GM06990 (cell line): ENCODE results near the gene AATF.

Experiments used
- DNase-seq: peaks from one replicate; pipeline ENCODE4 v3.0.0-alpha.2; 2011; ENCODE audit not compliant: insufficient read length; ENCODE audit errors: extremely low read depth
- H3K27me3 ChIP-seq: replicated peaks from 2 replicates; pipeline ENCODE4 v1.6.0; 2011; ENCODE audit warnings: low read length; ENCODE audit not compliant: control insufficient read depth, insufficient read depth
- H3K36me3 ChIP-seq: 2 replicates; pipeline ENCODE4 v1.5.1; 2011; ENCODE audit warnings: low read length; ENCODE audit not compliant: control insufficient read depth, insufficient read depth
- H3K4me3 ChIP-seq: replicated peaks from 2 replicates; pipeline ENCODE4 v1.5.1; 2011; ENCODE audit warnings: low read depth, mild to moderate bottlenecking, control low read depth, low read length
- TF ChIP-seq, protein P1 (sequence below): IDR thresholded peaks from 2 replicates; pipeline ENCODE4 v1.5.1; 2011; ENCODE audit warnings: low read length, control low read depth, mild to moderate bottlenecking, inconsistent platforms; ENCODE audit not compliant: insufficient read depth, poor library complexity, severe bottlenecking

AATF gene

GRCh38 chr17:37037590-37038155, 88.9 kb downstream of the AATF start:
- DNase-seq, result no peak
- peaks cover 5% of the 10 kb centered on the region for H3K36me3 ChIP-seq
- TF ChIP-seq, protein P1, sequence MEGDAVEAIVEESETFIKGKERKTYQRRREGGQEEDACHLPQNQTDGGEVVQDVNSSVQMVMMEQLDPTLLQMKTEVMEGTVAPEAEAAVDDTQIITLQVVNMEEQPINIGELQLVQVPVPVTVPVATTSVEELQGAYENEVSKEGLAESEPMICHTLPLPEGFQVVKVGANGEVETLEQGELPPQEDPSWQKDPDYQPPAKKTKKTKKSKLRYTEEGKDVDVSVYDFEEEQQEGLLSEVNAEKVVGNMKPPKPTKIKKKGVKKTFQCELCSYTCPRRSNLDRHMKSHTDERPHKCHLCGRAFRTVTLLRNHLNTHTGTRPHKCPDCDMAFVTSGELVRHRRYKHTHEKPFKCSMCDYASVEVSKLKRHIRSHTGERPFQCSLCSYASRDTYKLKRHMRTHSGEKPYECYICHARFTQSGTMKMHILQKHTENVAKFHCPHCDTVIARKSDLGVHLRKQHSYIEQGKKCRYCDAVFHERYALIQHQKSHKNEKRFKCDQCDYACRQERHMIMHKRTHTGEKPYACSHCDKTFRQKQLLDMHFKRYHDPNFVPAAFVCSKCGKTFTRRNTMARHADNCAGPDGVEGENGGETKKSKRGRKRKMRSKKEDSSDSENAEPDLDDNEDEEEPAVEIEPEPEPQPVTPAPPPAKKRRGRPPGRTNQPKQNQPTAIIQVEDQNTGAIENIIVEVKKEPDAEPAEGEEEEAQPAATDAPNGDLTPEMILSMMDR, result no peak

GRCh38 chr17:37039269-37039668, 90.5 kb downstream of the AATF start:
- TF ChIP-seq, protein P1, result no peak
- H3K27me3 ChIP-seq, result no peaks in the 10 kb centered on the region
- no peak for DNase-seq
- H3K36me3 ChIP-seq, result peaks cover 7% of the 10 kb centered on the region
- H3K4me3 ChIP-seq, result no peak overlapping the region

More at GRCh38 chr17:37037590-37038155, 88.9 kb downstream of the AATF start:
- Histone ChIP-seq H3K4me3 (no peak overlapping the region), H3K27me3 (no peaks in the 10 kb centered on the region)

DNA sequence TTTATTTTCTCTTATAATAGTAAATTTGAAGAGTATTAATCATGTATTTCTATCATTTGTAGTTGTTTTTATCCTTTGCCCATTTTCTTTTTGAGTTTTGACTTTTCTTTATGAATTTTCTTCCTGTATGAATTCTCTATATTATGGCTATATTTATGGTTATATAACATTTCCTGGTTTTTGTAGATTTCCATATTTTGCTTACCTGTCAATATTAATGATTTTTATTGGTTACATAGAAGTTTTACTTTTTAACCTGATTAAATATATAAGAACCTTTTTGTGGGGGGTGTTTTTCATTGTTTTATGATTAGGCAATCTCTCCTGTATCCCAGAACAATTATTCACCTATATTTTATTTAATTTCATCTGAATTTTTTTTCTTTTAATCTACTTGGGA, 93.2 kb downstream of the AATF start:
- H3K4me3 ChIP-seq, result no peak overlapping the region
- TF ChIP-seq, protein P1, result no peak
- H3K27me3 ChIP-seq, result no peaks in the 10 kb centered on the region
- peaks cover 7% of the 10 kb centered on the region for H3K36me3 ChIP-seq
- DNase-seq, result no peak

DNA sequence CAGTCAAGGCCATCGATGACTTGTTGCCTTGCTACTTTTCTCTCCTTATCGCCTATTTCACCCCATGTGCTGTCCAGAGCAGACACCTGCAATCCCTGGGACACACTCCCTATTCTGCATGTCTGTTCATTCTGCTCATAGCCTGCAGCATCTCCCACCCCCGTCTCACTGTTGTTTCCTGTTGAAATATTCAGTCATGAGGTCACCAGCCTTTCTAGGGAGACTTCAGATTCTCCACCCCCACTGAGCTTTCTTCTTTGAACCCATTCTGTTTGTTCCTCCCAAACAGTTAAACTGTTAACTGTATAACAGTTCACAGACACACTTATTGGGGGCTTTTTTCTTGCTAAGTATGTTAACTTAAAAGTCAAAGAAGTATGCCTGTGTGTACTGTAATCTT, 94.4 kb downstream of the AATF start:
- TF ChIP-seq, protein P1, result no peak
- Histone ChIP-seq H3K27me3 (no peaks in the 10 kb centered on the region), H3K36me3 (peaks cover 3% of the 10 kb centered on the region), H3K4me3 (no peak overlapping the region)
- DNase-seq, result no peak

- no peak overlapping the region for H3K4me3 ChIP-seq
- TF ChIP-seq, protein P1, result no peak
- DNase-seq, result no peak
- H3K27me3 ChIP-seq, result no peaks in the 10 kb centered on the region
- H3K36me3 ChIP-seq, result peaks cover 6% of the 10 kb centered on the region
Measured at GRCh38 chr17:37045351-37045922, 96.7 kb downstream of the AATF start.
